Stimulated activated CD4-positive, alpha-beta T cell treated with anti-CD3 and anti-CD28 coated beads, Interleukin-2, amount 100 ng/mL, for 48 hours (primary cell): ENCODE measurements around the gene LARP1.
"Not testable (repeated sequence)": the region's sequence is repeated elsewhere in the genome, so short reads cannot be mapped to it uniquely, and the experiment has no call there.

Experiments used
- DNase-seq, 2 donors: peaks; one replicate each; pipeline ENCODE4 v3.0.0-alpha.2; 2020

The LARP1 gene

GRCh38 chr5:154755361-154756008, at the start of gene LARP1:
Gene LARP1, plus strand, starts transcription at chr5:154755377. Its CDS starts 381 bp downstream, at chr5:154755758.
- no peak for DNase-seq

DNA sequence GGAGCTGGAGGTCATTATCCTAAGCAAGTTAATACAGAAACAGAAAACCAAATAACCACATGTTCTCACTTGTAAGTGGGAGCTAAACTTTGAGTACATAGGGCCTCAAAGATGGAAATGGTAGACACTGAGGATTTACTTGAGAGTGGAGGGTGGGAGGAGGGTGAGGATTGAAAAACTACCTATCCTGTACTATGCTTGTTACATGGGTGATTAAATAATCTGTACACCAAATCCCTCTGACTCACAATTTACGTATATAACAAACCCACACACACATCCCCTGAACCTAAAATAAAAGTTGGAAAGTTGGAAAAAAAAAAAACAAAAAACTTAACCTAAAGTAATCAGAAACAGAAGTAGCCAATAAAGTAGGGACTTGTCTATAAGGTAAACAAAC, 48.8 kb upstream of the LARP1 start:
- DNase-seq, result no peak

DNA sequence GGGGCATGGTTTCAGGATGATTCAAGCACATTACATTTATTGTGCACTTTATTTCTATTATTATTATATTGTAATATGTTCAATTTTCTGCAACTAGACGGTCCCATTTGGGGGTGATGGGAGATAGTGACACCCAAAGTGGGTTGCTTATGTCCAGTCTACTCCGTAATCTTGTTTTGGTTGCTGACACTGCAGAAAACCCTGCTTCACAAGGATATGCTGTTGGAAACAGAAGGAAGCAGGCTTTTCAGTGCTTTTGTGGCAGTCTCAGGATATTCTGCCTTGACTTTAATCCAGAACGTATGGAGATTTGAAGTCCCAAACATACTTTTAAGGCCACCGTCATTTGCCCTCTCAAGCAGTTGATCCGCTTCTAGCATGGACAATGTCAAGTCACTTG, 47.5 kb upstream of the LARP1 start:
- DNase-seq, result no peak

DNA sequence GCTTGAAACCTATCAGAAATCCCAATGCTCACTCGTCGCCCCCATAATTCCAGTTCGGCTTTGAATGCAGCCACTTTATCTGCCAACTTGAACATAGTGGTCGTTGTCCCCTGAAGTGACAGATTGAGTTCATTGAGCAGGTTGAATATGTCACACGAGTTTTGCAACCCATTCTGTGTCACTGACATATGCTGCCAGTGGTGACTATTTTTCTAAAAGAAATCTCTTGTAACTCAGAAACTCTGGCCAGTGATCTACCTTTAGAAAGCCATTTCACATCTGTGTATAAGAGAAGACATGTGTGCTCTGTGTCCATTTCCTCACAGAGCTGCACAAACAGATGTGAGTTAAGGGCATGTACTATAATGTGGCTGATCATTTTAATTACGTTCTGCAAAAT, 47.0 kb upstream of the LARP1 start:
- no peak for DNase-seq

DNA sequence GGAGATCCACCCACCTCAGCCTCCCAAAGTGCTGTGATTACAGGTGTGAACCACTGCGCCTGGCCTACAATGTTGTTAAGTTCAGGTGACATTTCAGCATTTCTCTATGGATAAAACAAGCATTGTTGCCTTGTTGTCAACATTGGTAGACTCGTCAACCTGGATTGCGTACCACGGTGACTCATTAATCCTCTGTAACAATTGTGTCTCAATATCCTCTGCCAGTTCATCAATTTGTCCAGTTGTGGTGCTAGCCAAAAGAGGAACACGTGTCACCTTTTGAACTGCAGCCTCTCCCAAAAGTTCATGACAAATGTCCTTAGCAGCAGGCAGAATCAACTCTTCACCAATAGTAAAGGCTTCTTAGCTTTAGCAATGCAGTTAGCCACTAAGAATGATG, 46.3 kb upstream of the LARP1 start:
- DNase-seq, result no peak

DNA sequence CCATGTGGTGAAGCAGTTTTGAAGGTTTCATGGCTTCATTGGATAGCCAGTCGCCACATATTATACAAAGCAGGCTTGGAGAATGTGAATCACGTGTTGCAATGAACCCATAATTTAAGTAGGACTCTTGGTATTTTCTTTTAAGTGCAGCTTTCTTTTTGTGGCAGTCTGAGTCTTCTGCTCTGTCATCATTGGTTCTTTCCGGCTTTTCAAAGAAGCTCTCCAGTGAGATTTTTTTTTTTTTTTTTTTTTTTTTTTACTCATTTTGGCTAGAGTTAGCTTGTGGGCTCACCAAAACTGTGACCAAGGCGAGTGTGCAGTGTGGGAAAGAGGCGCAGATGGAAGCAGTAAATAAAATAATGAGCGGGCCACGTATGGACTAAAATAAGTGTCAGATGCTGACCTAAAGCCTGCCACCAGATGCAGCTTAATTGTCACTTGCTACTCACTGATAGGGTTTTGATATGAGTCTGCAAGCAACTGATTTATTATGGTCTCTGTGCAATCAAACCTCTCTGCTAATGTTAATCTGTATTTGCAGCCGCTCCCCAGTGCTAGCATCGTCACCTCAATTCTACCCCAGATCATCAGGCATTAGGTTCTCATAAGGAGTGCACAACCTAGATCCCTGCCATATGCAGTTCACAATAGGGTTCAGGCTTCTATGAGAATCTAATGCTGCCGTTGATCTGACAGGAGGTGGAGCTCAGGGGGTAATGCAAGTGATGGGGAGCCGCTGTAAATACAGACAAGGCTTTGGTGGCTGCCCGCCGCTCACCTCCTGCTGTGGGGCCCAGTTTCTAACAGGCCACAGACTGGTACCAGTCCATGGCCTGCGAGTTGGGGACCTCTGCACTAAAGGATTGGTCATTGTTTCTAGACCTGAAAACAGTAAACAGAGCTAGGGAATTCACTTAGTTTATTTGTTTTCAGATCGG, 45.5 kb upstream of the LARP1 start:
- no peak for DNase-seq

DNA sequence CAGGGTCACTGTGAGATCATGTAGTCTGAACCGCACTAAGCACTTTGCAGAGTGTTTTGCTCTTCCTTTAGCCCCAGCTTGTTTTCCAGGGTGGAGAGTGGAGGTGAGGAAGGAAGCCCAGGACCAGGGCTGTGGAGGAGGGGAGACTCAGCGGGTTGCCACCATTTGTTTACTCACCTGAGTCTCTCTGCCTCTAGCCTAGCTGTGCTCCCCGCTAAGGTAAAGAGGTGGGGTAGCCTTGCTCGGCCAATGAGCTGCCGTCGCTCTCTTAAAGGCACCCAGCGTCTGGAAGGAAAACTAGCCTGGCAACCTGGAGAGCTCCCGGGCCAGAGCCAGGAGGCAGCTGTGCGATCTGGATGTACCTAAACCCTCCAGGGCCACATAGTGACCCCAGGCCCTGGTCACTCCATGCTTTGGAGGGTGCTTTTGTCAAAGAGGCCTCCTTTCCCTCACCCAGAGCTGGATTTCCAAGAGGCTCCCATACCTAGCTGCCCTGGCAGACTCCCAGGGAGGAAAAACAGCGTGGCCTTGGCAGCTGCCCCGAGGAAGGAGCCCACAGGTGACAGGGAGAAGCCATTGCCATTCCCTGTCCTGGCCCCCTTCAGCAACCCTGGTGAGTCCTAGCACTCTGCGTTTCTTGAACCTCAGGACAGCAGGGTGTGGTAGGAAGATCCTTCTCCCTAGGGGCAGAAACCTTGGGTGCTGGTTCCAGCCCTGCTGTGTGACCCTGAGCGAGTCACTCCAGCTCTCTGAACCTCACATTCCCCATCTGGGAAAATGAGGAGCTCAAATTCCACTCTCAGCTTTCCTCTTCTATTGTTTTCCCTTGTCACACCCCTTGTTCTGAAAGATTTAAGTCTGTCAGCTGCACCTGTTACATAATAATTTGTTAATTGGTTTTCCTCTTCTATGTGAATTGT, 42.4 kb upstream of the LARP1 start:
- DNase-seq, result no peak

- DNase-seq, result no peak
These were observed 41.5 kb upstream of the LARP1 start for GRCh38 chr5:154713615-154714125.

DNA sequence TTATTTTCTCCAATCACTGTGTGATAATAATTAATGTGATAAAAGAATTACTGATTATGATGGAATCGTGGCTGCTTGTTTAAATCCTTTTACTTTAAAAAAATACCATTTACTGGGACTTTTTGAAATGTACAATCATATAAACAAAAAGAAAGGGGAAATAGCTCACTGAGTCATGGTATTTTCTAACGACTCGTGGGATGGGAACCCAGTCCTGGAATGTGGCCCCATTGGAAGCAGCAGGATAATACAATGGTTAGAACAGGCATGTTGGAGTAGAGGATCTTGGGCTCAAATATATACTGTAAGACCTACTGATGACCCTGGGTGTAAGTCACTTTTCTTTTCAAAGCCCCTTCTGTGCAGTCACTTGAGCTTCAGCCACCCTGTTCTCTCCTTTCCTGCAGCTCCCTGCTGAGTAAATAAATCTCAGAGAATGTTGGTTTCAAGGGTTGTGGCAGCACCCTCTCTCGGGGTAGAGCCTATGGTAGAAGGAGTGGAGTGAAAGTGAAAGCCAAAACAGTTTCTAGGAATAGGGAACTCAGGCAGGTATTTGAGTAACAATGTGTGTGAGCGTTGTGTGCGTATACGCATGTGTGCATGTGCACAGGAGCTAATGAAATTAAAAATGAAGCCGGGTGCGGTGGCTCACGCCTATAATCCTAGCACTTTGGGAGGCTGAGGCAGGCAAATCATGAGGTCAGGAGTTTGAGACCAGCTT, 40.8 kb upstream of the LARP1 start:
- DNase-seq, result no peak

GRCh38 chr5:154721481-154722058, 33.6 kb upstream of the LARP1 start:
- DNase-seq, result no peak

DNA sequence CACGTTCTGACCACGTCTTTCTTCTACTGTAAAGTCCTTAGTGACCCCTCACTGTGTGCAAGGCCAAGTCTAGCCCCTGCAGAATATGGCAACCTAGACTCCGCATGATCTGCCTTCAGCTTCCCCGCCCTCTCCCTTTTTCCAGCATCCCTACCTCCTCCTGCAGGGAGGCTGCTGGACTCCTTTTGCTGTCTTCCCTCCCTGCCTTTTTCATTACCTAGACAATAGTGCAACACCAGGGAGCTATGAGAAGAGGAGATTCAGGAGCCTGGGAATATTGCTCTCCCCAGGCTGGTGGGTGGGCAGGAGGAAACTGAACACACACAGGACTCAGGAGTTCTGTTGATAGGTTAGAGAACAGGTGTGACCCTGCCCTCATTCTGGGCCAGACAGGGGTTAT, 33.1 kb upstream of the LARP1 start:
- no peak for DNase-seq

DNA sequence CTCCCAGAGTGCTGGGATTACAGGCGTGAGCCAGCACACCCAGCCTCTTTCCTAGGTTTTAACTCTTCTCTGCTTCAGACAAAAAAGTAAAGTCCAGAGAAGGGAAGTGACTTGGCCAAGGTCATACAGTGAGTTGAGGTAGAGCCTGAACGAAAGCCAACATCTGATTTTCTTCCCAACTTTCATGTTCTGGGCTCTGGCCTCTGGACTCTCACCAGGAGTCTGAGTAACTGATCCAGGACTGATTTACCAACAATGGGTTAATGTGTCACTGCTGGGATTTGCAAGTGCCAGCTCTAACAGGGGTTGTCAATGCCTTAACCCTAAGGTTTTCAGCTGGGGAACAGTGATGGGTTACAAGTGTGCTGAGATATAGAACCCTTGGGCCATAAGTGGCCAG, 32.2 kb upstream of the LARP1 start:
- no peak for DNase-seq

- no peak for DNase-seq
These were observed 31.3 kb upstream of the LARP1 start for GRCh38 chr5:154723740-154724505.

GRCh38 chr5:154727361-154727760, 27.8 kb upstream of the LARP1 start:
- no peak for DNase-seq

GRCh38 chr5:154728939-154729588, 26.1 kb upstream of the LARP1 start:
- DNase-seq, result no peak

DNA sequence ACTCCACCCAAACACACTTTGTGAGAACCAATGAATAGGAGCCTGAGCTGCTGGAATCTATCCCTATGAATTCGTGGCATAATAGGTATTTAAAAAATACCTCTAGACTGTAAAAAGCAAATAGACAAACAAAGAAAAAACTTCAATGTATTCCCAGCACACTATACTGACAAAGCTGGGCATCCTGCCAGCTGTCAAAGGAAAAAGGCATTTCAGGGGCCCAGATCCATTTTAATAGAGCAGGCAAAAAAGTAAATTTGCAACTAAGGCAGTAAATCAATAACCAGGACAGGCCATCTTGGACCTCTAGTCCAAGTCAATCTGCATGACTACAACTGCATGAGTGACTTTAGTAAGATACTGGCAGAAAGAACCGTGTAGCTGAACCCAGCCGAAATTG, 25.6 kb upstream of the LARP1 start:
- DNase-seq, result no peak

- DNase-seq, result not testable (repeated sequence)
These were observed 24.4 kb upstream of the LARP1 start for GRCh38 chr5:154730761-154731160.

DNA sequence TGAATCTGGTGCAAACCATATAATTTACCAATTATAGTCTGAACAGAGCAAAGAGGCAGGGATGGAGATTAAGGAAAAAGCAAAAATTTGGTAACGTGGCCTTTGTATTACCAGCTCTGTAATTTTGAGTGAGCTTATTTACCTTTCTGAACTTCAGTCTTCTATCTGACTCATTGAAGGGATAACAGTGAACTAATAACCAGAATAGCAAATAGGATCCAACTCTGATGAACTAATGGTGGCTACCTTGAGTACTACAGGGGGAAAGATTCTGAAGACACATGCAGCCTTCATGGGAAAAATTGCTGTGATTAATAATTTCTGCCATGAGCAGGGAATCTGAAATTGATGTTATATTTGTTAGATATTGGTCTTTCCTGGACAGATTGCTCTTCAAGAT, 23.0 kb upstream of the LARP1 start:
- no peak for DNase-seq

DNA sequence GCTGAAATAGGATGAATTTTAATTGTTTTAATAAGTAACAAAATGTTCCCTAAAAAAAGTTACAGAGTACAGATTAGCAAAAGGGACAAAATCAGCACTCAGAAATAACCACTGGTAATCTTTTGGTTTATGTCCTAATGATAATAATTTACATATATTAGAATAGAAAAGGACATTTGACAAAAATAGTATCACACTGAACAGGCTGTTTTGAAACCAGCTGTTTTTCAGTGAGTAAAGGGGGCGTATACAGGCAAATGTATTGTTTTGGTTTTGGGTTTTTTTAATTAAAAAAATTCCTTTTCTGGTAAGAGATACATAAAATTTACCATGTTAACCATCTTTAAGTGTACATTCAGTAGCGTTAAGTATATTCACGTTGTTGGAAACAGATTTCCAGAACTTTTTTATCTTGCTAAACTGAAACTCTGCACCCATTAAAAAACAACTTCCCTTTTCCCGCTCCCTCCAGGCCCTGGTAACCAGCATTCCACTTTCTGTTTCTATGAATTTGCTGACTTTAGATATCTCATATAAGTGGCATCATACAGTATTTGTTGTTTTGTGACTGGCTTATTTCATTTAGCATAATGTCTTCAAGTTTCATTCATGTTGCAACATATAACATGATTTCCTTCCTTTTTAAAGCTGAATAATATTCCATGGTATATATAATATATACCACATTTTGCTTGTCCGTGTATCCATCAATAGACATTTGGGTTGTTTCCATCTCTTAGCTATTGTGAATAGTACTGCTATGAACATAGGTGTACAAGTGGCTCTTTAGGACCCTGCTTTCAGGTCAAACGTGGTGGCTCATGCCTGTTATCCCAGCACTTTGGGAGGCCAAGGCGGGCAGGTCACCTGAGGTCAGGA, 20.6 kb upstream of the LARP1 start:
- no peak for DNase-seq

DNA sequence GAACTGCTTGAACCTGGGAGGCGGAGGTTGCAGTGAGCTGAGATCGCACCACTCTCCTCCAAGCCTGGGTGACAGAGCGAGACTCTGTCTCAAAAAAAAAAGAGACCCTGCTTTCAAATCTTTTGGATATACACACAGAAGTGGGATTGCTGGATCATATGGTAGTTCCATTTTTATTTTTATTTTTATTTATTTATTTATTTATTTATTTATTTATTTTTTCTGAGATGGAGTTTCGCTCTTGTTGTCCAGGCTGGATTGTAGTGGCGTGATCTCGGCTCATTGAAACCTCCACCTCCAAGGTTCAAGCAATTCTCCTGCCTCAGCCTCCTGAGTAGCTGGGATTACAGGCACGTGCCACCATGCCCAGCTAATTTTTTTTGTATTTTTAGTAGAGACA, 19.8 kb upstream of the LARP1 start:
- DNase-seq, result not testable (repeated sequence)
